ENCODE measurements around the gene AUH.

GRCh38 chr9:91395106-91395552 is 33.4 kb upstream of the AUH start:
- no peak for TF ChIP-seq EZH2phosphoT487 (IDR thresholded peaks at IDR 0.05; ENCODE audit: borderline replicate concordance)
- no peak for TF ChIP-seq SIN3A (IDR thresholded peaks at IDR 0.05; ENCODE audit: low read depth)
- TF ChIP-seq ZFX (IDR thresholded peaks at IDR 0.05): no peak
- no peak for TF ChIP-seq CTCF (IDR thresholded peaks at IDR 0.05 in 2 of 3, conservative IDR thresholded peaks at IDR 0.05 in 1 of 3; ENCODE audit: borderline replicate concordance in 1 of 3, insufficient read depth in 1 of 3, low read depth in 2 of 3, low read length in 2 of 3)
- TF ChIP-seq ELF1 (IDR thresholded peaks at IDR 0.05; ENCODE audit: borderline replicate concordance, low read depth): no peak

Data from HCT116 (cell line).